Calu3 (cell line): Measurements from ENCODE around the gene LRRC4. TPM values are rescaled to one million over a fixed set of nuclear protein-coding genes. Genes with fewer than 3 reads are reported as not detected.

Experiments
- BruUV-seq: library from RNA; stranded (reverse); fragments of 400-500 nt; replicated peaks from 2 replicates; lab custom pipeline; 2021; lab: Mats Ljungman, UMichigan
- CTCF ChIA-PET: fragments of 300-600 bp; sonication (Branson Sonifier 250); formaldehyde crosslinking; loops from one replicate; lab custom pipeline; 2022; ENCODE audit warnings: antibody characterized with exemption; lab: Charles Lee
- DNase-seq: peaks from one replicate; pipeline ENCODE4 v3.0.0; 2022
- H3K27ac Mint-ChIP-seq: one replicate; pipeline ENCODE4 v1.8.0; 2022; ENCODE audit warnings: mixed read lengths; ENCODE audit not compliant: unreplicated experiment
- H3K27me3 Mint-ChIP-seq: one replicate; pipeline ENCODE4 v1.8.0; 2022; ENCODE audit warnings: mixed read lengths; ENCODE audit not compliant: unreplicated experiment
- H3K36me3 Mint-ChIP-seq: one replicate; pipeline ENCODE4 v1.8.0; 2022; ENCODE audit warnings: mild to moderate bottlenecking, moderate library complexity, mixed read lengths; ENCODE audit not compliant: insufficient read depth, unreplicated experiment
- H3K4me1 Mint-ChIP-seq: one replicate; pipeline ENCODE4 v1.8.0; 2022; ENCODE audit warnings: mild to moderate bottlenecking, low read depth, mixed read lengths; ENCODE audit not compliant: unreplicated experiment
- H3K4me3 Mint-ChIP-seq: one replicate; pipeline ENCODE4 v1.8.0; 2022; ENCODE audit warnings: mild to moderate bottlenecking, low read depth, moderate library complexity, mixed read lengths; ENCODE audit not compliant: unreplicated experiment
- H3K9me3 Mint-ChIP-seq: one replicate; pipeline ENCODE4 v1.8.0; 2022; ENCODE audit warnings: low read depth, mixed read lengths; ENCODE audit not compliant: unreplicated experiment
- CTCF ChIP-seq: fragments of 200-600 bp; IDR thresholded peaks from one replicate; pipeline ENCODE4 v1.8.0; 2022; ENCODE audit warnings: antibody characterized with exemption; ENCODE audit not compliant: unreplicated experiment
- intact Hi-C: fragments of 100-400 bp; cut with micrococcal nuclease; formaldehyde crosslinking; loops from one replicate; pipeline ENCODE4 v1.10.0; 2022; ENCODE audit not compliant: unreplicated experiment
- total RNA-seq: library from RNA; stranded (reverse); gene quantifications from 2 replicates; pipeline ENCODE4 v1.2.3, GENCODE V29; 2022

The LRRC4 gene
- total RNA-seq, 1 experiment from 2014 or later = not detected

GRCh38 chr7:128053991-128054390, 22.8 kb upstream of the LRRC4 start:
- no peak for TF ChIP-seq CTCF
- no peak for DNase-seq
- no peaks in the 10 kb centered on the region for H3K27me3 Mint-ChIP-seq
- no peaks in the 10 kb centered on the region for H3K9me3 Mint-ChIP-seq
- BruUV-seq = no TSS peak
- no peak overlapping the region for H3K27ac Mint-ChIP-seq
- H3K4me3 Mint-ChIP-seq = no peak overlapping the region
- CTCF ChIA-PET = interaction anchor here (1.3 kb wide), 1 partner anchor 17 kb away, joined by 3 read pairs; no protein-coding TSS in a partner anchor
- H3K36me3 Mint-ChIP-seq = no peaks in the 10 kb centered on the region
- intact Hi-C loops = no loop called here
- H3K4me1 Mint-ChIP-seq = peaks cover 10% of the 10 kb centered on the region

- no peak overlapping the region for H3K27ac Mint-ChIP-seq
- CTCF ChIA-PET = interaction anchor here (1.3 kb wide), 1 partner anchor 18 kb away, joined by 3 read pairs; no protein-coding TSS in a partner anchor
- no peaks in the 10 kb centered on the region for H3K27me3 Mint-ChIP-seq
- intact Hi-C loops = no loop called here
- H3K9me3 Mint-ChIP-seq = no peaks in the 10 kb centered on the region
- TF ChIP-seq CTCF = no peak
- DNase-seq = peak; percentile 21
- H3K4me3 Mint-ChIP-seq = no peak overlapping the region
- no TSS peak for BruUV-seq
- H3K4me1 Mint-ChIP-seq = peaks cover 10% of the 10 kb centered on the region
- H3K36me3 Mint-ChIP-seq = no peaks in the 10 kb centered on the region
These were observed 21.8 kb upstream of the LRRC4 start for GRCh38 chr7:128053023-128053422.

- Mint-ChIP-seq H3K4me1 (peaks cover 10% of the 10 kb centered on the region), H3K27ac (no peak overlapping the region), H3K4me3 (no peak overlapping the region), H3K27me3 (no peaks in the 10 kb centered on the region), H3K9me3 (no peaks in the 10 kb centered on the region), H3K36me3 (no peaks in the 10 kb centered on the region)
- no peak for DNase-seq
- BruUV-seq = no TSS peak
- no peak for TF ChIP-seq CTCF
- CTCF ChIA-PET = no interaction called here
- intact Hi-C loops = no loop called here
These were observed 21.2 kb upstream of the LRRC4 start for GRCh38 chr7:128052404-128052803.

- Mint-ChIP-seq H3K4me1 (peaks cover 12% of the 10 kb centered on the region), H3K36me3 (no peaks in the 10 kb centered on the region), H3K4me3 (no peak overlapping the region), H3K27me3 (no peaks in the 10 kb centered on the region), H3K27ac (no peak overlapping the region), H3K9me3 (no peaks in the 10 kb centered on the region)
- intact Hi-C loops = no loop called here
- CTCF ChIA-PET = no interaction called here
- BruUV-seq = no TSS peak
- no peak for TF ChIP-seq CTCF
- DNase-seq = no peak
These were observed 14.5 kb upstream of the LRRC4 start for GRCh38 chr7:128045766-128046165.
